Uterus (tissue), 4 donors: ENCODE results near the gene CRYBA4. TPM values are rescaled to one million over a fixed set of nuclear protein-coding genes. Genes with fewer than 3 reads are reported as not detected.
A peak's percentile ranks its signal among the peaks of the same experiment; 100 is the strongest.

Experiments used
- DNase-seq, 2 donors: peaks; one replicate each; pipeline ENCODE4 v3.0.0-alpha.2; 2019 to 2020
- H3K27ac ChIP-seq, 2 donors: fragments of 200-600 bp; sonication (generic); 1 replicate in 1 of 2; 2 replicates in 1 of 2; pipeline ENCODE4 v1.5.1; 2016 to 2018
- H3K27me3 ChIP-seq, 2 donors: fragments of 200-600 bp; sonication (generic); one replicate each; pipeline ENCODE4 v1.5.1; 2018 to 2019; ENCODE audit warnings: control low read depth in 1 of 2
- H3K36me3 ChIP-seq, 2 donors: fragments of 200-600 bp; sonication (generic); one replicate each; pipeline ENCODE4 v1.5.1; 2019; ENCODE audit warnings: control low read depth in 1 of 2
- H3K4me1 ChIP-seq, 2 donors: fragments of 200-600 bp; sonication (generic); one replicate each; pipeline ENCODE4 v1.5.1; 2018 to 2019; ENCODE audit warnings: control low read depth in 1 of 2
- H3K4me3 ChIP-seq, 2 donors: fragments of 200-600 bp; sonication (generic); 1 replicate in 1 of 2; 2 replicates in 1 of 2; pipeline ENCODE4 v1.5.1; 2018 to 2019; ENCODE audit warnings: mild to moderate bottlenecking in 1 of 2
- H3K9me3 ChIP-seq, 2 donors: fragments of 200-600 bp; sonication (generic); one replicate each; pipeline ENCODE4 v1.5.1; 2019; ENCODE audit warnings: control low read depth in 1 of 2
- CTCF ChIP-seq, 4 experiments: fragments of 200-600 bp in 2 of 4; fragments of 450-650 bp in 2 of 4; sonication (generic) in 2 of 4; IDR thresholded peaks; one replicate each; pipeline ENCODE4 v1.5.1; 2016 to 2019; ENCODE audit warnings: antibody characterized with exemption in 4 of 4, mild to moderate bottlenecking in 2 of 4, moderate library complexity in 1 of 4
- POLR2A ChIP-seq, 2 donors: fragments of 450-650 bp; IDR thresholded peaks; one replicate each; pipeline ENCODE4 v1.6.1; 2016; ENCODE audit warnings: antibody characterized with exemption in 2 of 2, mild to moderate bottlenecking in 1 of 2, moderate library complexity in 1 of 2
- intact Hi-C: fragments of 100-400 bp; cut with DNase I; formaldehyde crosslinking; loops from one replicate; pipeline ENCODE4 v1.15.1; 2023; ENCODE audit warnings: low total_unique reads
- total RNA-seq, 4 donors: library from RNA; depleted of rRNA in 3 of 4; stranded (reverse); fragments of >200 nt in 3 of 4; gene quantifications; one replicate each; pipeline versions ENCODE4 v1.1.0 to v1.2.4, GENCODE V29; 2014 to 2023
- donor health status: DM: yes; HTN: yes; CAD: no.

The CRYBA4 gene
- total RNA-seq, 4 donors from 2014 or later, result not detected

- TF ChIP-seq CTCF (IDR thresholded peaks at IDR 0.05) (no peak), POLR2A (IDR thresholded peaks at IDR 0.05) (no peak)
- H3K27me3 ChIP-seq, result peaks cover 15 to 17% of the 10 kb centered on the region in 2 donors
- H3K9me3 ChIP-seq, result no peaks in the 10 kb centered on the region
- no peak for DNase-seq
- H3K36me3 ChIP-seq, result no peaks in the 10 kb centered on the region
- no peak within 1 kb of the TSS for H3K27ac ChIP-seq
- peaks cover 2 to 7% of the 10 kb centered on the region in 2 donors for H3K4me1 ChIP-seq
- H3K4me3 ChIP-seq, result no peak within 1 kb of the TSS
- intact Hi-C loops, result no loop called here
Measured at GRCh38 chr22:26656891-26657851, 35.4 kb downstream of the CRYBA4 start, which contains the start of gene MIAT. TSS of gene MIAT (plus strand) at chr22:26657588.

GRCh38 chr22:26658161-26658560, 36.4 kb downstream of the CRYBA4 start:
- peaks cover 15 to 17% of the 10 kb centered on the region in 2 donors for H3K27me3 ChIP-seq
- intact Hi-C loops, result no loop called here

DNA sequence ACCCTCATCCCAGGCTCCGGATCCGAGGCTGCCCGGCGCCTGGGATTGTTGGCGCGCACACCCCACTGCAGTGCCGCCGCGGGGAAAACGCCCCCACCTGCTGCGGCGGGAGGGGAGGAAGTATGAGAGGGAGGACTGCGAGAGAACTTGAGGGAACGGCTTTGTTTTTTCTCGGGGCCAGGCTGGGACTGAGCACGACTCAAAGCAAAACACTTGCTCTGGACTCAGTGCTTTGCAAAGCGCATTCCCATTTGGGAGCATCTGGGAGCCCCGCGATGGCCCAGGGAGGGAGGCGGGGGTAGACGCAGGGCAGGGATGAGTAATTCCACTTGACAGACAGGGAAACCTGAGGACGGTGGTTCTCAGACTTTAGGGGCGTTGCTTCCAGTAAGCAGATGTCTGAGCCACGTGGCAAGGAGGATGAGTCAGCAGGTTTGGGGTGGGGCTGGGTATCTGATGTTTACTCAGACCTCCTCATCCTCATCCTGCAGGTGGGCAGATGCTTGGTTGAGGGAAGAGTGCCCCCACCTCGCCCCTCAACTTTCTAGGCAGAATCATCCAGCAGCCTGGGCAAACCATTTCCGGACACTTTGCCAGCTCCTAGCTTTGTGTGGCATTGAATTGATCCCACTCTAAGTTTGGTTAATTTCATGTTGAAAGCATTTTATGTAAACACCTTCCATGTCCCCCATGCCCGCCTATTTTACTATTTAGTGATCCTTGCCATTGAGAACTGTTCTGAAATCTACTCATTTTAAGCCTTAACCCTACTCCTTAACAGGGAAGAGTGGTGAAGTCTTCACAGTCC, 37.1 kb downstream of the CRYBA4 start:
- DNase-seq, result peak; percentile 51 to 55
- Histone ChIP-seq H3K36me3 (no peaks in the 10 kb centered on the region), H3K4me1 (peaks cover 2 to 7% of the 10 kb centered on the region in 2 donors), H3K27me3 (peaks cover 15 to 17% of the 10 kb centered on the region in 2 donors), H3K9me3 (no peaks in the 10 kb centered on the region), H3K27ac (no peak overlapping the region), H3K4me3 (peak overlapping the region in 1 of 2 donors; percentile 8)
- no peak for TF ChIP-seq POLR2A (IDR thresholded peaks at IDR 0.05)
- no peak for TF ChIP-seq CTCF (IDR thresholded peaks at IDR 0.05)
- intact Hi-C loops, result no loop called here

More at GRCh38 chr22:26658161-26658560, 36.4 kb downstream of the CRYBA4 start:
- Histone ChIP-seq H3K27ac (no peak overlapping the region), H3K4me1 (peaks cover 2 to 7% of the 10 kb centered on the region in 2 donors), H3K4me3 (no peak overlapping the region), H3K36me3 (no peaks in the 10 kb centered on the region), H3K9me3 (no peaks in the 10 kb centered on the region)
- DNase-seq, result no peak
- TF ChIP-seq CTCF (IDR thresholded peaks at IDR 0.05) (no peak), POLR2A (IDR thresholded peaks at IDR 0.05) (no peak)

- no peak overlapping the region for H3K4me3 ChIP-seq
- H3K4me1 ChIP-seq, result peaks cover 2 to 7% of the 10 kb centered on the region in 2 donors
- peaks cover 15 to 17% of the 10 kb centered on the region in 2 donors for H3K27me3 ChIP-seq
- H3K9me3 ChIP-seq, result no peaks in the 10 kb centered on the region
- TF ChIP-seq POLR2A (IDR thresholded peaks at IDR 0.05), result no peak
- TF ChIP-seq CTCF (IDR thresholded peaks at IDR 0.05), result no peak
- no peak overlapping the region for H3K27ac ChIP-seq
- DNase-seq, result no peak
- H3K36me3 ChIP-seq, result no peaks in the 10 kb centered on the region
- intact Hi-C loops, result no loop called here
Measured at GRCh38 chr22:26660356-26660755, 38.6 kb downstream of the CRYBA4 start.
